K562 (cell line): ENCODE measurements around the gene SPDYE1. TPM values are rescaled to one million over a fixed set of nuclear protein-coding genes. Genes with fewer than 3 reads are reported as not detected.
A peak's percentile ranks its signal among the peaks of the same experiment; 100 is the strongest.

Experiments
- BCL6 ChIP-seq: fragments of 250-450 bp; sonication (Bioruptor Pico); IDR thresholded peaks from 2 replicates; pipeline ENCODE4 v1.4.0; 2020
- CREB1 ChIP-seq, 2 experiments: sonication (generic) in 1 of 2; formaldehyde crosslinking in 1 of 2; IDR thresholded peaks; 2 replicates each; pipeline versions ENCODE4 v1.6.1 to v1.8.0; 2012 to 2022; ENCODE audit warnings: inconsistent platforms in 1 of 2, mild to moderate bottlenecking in 1 of 2, missing genetic modification reagents in 1 of 2, moderate library complexity in 1 of 2
- EGR1 ChIP-seq: fragments of 450-650 bp; conservative IDR thresholded peaks from 2 replicates; pipeline ENCODE4 v1.6.1; 2017; ENCODE audit warnings: mild to moderate bottlenecking
- HIVEP1 ChIP-seq: fragments of 250-450 bp; sonication (Bioruptor Pico); IDR thresholded peaks from 2 replicates; pipeline ENCODE4 v1.4.0; 2020; ENCODE audit warnings: mild to moderate bottlenecking
- HMG20A ChIP-seq: fragments of 450-650 bp; formaldehyde crosslinking; conservative IDR thresholded peaks from 2 replicates; pipeline ENCODE4 v1.4.0; 2020; ENCODE audit warnings: mild to moderate bottlenecking, mixed read lengths
- MCM2 ChIP-seq: fragments of 450-650 bp; IDR thresholded peaks from 2 replicates; pipeline ENCODE4 v1.6.1; 2017; ENCODE audit warnings: low read depth, mild to moderate bottlenecking
- SMARCC2 ChIP-seq: fragments of 450-650 bp; IDR thresholded peaks from 2 replicates; pipeline ENCODE4 v1.6.1; 2017; ENCODE audit warnings: antibody characterized with exemption, moderate library complexity, mild to moderate bottlenecking, low read depth
- ZBTB1 ChIP-seq: sonication (generic); formaldehyde crosslinking; IDR thresholded peaks from 2 replicates; pipeline ENCODE4 v1.8.1; 2023; ENCODE audit warnings: missing genetic modification reagents, low read depth, mild to moderate bottlenecking, borderline replicate concordance
- ZFPM2 ChIP-seq: fragments of 250-450 bp; sonication (Bioruptor Pico); IDR thresholded peaks from 2 replicates; pipeline ENCODE4 v1.5.1; 2022; ENCODE audit warnings: mild to moderate bottlenecking
- ZNF76 ChIP-seq: fragments of 250-450 bp; sonication (Bioruptor Pico); IDR thresholded peaks from 2 replicates; pipeline ENCODE4 v1.4.0; 2020; ENCODE audit warnings: mild to moderate bottlenecking, moderate library complexity, borderline replicate concordance
- polyA plus RNA-seq, 8 experiments: library from polyadenylated mRNA; depleted of rRNA in 4 of 8; stranded (reverse) in 5 of 8; unstranded in 3 of 8; fragments of >200 nt; fragmentation: Nextera tagmentation in 2 of 8; fragmentation: Illumina TruSeq in 1 of 8; extraction: Ambion mirVana in 2 of 8; extraction: Trizol in 1 of 8; gene quantifications; 2 replicates each; pipeline versions ENCODE4 v1.2.1 to v1.2.3, GENCODE V29; 2011 to 2014; ENCODE audit warnings: inconsistent platforms in 1 of 8, missing spikeins in 1 of 8
- total RNA-seq, 7 experiments: library from RNA; depleted of rRNA in 6 of 7; stranded (reverse); fragments of >200 nt in 6 of 7; fragmentation: Illumina TruSeq in 2 of 7; extraction: Trizol in 2 of 7; gene quantifications; 2 replicates each; pipeline versions ENCODE4 v1.2.1 to v1.2.3, GENCODE V29; 2011 to 2021; ENCODE audit warnings: low replicate concordance in 1 of 7
- TF ChIP-seq, protein P1 (sequence below), 2 experiments: fragments of 450-650 bp in 1 of 2; sonication (generic) in 1 of 2; formaldehyde crosslinking; conservative IDR thresholded peaks; 2 replicates each; pipeline versions ENCODE4 v1.4.0 to v1.8.1; 2020 to 2022; ENCODE audit warnings: mild to moderate bottlenecking in 1 of 2, missing genetic modification reagents in 1 of 2
- TF ChIP-seq, protein P2 (sequence below), 2 experiments: IDR thresholded peaks; 2 replicates each; pipeline ENCODE4 v1.6.1; 2011; ENCODE audit warnings: borderline replicate concordance in 1 of 2, control low read depth in 1 of 2, low read depth in 1 of 2, low read length in 1 of 2, mild to moderate bottlenecking in 1 of 2, mixed read lengths in 1 of 2, moderate library complexity in 1 of 2; ENCODE audit not compliant: insufficient read depth in 1 of 2, insufficient read length in 1 of 2, poor library complexity in 1 of 2, severe bottlenecking in 1 of 2; ENCODE audit errors: extremely low read depth in 1 of 2
- TF ChIP-seq, protein P3 (sequence below): fragments of 250-450 bp; sonication (Bioruptor Pico); IDR thresholded peaks from 2 replicates; pipeline ENCODE4 v1.4.0; 2020; ENCODE audit warnings: borderline replicate concordance
- TF ChIP-seq, protein P4 (sequence below): sonication (generic); formaldehyde crosslinking; IDR thresholded peaks from 2 replicates; pipeline ENCODE4 v1.8.0; 2022; ENCODE audit warnings: mild to moderate bottlenecking, missing genetic modification reagents
- TF ChIP-seq, protein P5 (sequence below): IDR thresholded peaks from 3 replicates; pipeline ENCODE4 v1.6.1; 2011; ENCODE audit warnings: borderline replicate concordance, mild to moderate bottlenecking, moderate library complexity; ENCODE audit not compliant: insufficient read length; ENCODE audit errors: extremely low read depth

SPDYE1 gene
- total and polyA plus RNA-seq, 9 of the 15 experiments (the other 6 are each of a cell fraction or from before 2014, with no cell fraction given): 0.04 to 0.10 TPM; not detected in 7

DNA sequence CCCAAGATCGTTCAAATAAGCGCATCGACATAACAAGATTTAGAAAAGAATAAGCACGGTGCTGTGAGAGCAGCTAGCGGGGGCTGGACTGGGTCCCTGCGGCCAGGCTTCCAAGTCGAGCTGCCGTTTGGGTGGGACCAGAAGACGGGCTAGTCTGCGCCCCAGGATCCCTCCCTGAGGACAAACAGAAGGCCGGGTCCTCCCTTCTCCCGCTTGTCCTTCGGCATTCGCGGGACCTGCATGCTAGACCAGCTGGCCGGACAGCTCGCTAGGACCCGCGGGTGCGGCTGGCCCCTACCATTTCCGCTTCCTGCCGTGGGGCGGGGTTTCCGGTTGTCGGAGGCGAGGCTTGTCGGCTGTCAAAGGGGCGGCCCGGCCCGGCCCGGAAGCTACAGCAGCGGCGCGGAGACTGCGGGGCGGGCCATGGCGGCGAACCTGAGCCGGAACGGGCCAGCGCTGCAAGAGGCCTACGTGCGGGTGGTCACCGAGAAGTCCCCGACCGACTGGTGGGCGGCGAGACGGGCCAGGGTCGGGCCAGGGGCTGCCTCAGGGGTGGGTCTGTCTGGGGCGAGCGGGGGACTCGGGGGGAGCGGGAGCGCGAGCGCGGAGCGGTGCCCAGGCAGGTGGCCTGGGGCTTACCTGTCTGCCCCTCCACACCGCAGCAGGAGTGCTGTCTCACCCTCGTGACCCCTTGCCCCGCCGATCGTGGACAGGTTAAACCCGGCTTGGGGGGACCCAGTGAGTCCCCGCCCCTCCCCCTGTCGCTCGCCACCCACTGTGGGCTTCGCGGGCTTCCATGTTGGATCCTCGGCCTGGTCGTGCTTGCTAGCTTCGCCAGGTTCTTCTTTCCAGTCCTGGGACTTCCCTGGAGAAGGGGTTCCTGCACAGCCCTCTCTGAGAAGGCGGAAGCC is 46.9 kb downstream of the SPDYE1 start, which contains the start of gene DBNL (continued):
- TF ChIP-seq ZBTB1: no peak; the same call in 1 of the 2 replicates
- peak; percentile 42; the same call in 1 of the 2 replicates for TF ChIP-seq CREB1 (IDR thresholded peaks at IDR 0.05)
- TF ChIP-seq CREB1 (CRISPR knock-in tag; IDR thresholded peaks at IDR 0.05): peak; percentile 64; the same call in 1 of the 2 replicates
- no peak for TF ChIP-seq ZNF76 (CRISPR knock-in tag)
- TF ChIP-seq EGR1: no peak
- TF ChIP-seq BCL6: no peak
- TF ChIP-seq ZFPM2: no peak
- no peak for TF ChIP-seq SMARCC2
- TF ChIP-seq, protein P1, sequence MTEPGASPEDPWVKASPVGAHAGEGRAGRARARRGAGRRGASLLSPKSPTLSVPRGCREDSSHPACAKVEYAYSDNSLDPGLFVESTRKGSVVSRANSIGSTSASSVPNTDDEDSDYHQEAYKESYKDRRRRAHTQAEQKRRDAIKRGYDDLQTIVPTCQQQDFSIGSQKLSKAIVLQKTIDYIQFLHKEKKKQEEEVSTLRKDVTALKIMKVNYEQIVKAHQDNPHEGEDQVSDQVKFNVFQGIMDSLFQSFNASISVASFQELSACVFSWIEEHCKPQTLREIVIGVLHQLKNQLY (CRISPR knock-in tag; conservative IDR thresholded peaks at IDR 0.05): no peak
- TF ChIP-seq, protein P2, sequence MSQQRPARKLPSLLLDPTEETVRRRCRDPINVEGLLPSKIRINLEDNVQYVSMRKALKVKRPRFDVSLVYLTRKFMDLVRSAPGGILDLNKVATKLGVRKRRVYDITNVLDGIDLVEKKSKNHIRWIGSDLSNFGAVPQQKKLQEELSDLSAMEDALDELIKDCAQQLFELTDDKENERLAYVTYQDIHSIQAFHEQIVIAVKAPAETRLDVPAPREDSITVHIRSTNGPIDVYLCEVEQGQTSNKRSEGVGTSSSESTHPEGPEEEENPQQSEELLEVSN (IDR thresholded peaks at IDR 0.05; ENCODE audit: borderline replicate concordance in 1 of 2, extremely low read depth in 1 of 2, insufficient read depth in 1 of 2, insufficient read length in 1 of 2, low read depth in 1 of 2, low read length in 1 of 2, poor library complexity in 1 of 2, severe bottlenecking in 1 of 2): peak; percentile 90 to 95
- TF ChIP-seq, protein P3, sequence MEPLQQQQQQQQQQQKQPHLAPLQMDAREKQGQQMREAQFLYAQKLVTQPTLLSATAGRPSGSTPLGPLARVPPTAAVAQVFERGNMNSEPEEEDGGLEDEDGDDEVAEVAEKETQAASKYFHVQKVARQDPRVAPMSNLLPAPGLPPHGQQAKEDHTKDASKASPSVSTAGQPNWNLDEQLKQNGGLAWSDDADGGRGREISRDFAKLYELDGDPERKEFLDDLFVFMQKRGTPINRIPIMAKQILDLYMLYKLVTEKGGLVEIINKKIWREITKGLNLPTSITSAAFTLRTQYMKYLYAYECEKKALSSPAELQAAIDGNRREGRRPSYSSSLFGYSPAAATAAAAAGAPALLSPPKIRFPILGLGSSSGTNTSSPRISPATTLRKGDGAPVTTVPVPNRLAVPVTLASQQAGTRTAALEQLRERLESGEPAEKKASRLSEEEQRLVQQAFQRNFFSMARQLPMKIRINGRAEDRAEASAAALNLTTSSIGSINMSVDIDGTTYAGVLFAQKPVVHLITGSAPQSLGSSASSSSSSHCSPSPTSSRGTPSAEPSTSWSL (CRISPR knock-in tag): no peak
- TF ChIP-seq HMG20A (CRISPR knock-in tag): no peak
- TF ChIP-seq, protein P4, sequence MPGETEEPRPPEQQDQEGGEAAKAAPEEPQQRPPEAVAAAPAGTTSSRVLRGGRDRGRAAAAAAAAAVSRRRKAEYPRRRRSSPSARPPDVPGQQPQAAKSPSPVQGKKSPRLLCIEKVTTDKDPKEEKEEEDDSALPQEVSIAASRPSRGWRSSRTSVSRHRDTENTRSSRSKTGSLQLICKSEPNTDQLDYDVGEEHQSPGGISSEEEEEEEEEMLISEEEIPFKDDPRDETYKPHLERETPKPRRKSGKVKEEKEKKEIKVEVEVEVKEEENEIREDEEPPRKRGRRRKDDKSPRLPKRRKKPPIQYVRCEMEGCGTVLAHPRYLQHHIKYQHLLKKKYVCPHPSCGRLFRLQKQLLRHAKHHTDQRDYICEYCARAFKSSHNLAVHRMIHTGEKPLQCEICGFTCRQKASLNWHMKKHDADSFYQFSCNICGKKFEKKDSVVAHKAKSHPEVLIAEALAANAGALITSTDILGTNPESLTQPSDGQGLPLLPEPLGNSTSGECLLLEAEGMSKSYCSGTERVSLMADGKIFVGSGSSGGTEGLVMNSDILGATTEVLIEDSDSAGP (CRISPR knock-in tag): 0 out of 2 replicates have a peak, but pooled peaks have one; percentile 14
- TF ChIP-seq MCM2: no peak
- TF ChIP-seq, protein P5, sequence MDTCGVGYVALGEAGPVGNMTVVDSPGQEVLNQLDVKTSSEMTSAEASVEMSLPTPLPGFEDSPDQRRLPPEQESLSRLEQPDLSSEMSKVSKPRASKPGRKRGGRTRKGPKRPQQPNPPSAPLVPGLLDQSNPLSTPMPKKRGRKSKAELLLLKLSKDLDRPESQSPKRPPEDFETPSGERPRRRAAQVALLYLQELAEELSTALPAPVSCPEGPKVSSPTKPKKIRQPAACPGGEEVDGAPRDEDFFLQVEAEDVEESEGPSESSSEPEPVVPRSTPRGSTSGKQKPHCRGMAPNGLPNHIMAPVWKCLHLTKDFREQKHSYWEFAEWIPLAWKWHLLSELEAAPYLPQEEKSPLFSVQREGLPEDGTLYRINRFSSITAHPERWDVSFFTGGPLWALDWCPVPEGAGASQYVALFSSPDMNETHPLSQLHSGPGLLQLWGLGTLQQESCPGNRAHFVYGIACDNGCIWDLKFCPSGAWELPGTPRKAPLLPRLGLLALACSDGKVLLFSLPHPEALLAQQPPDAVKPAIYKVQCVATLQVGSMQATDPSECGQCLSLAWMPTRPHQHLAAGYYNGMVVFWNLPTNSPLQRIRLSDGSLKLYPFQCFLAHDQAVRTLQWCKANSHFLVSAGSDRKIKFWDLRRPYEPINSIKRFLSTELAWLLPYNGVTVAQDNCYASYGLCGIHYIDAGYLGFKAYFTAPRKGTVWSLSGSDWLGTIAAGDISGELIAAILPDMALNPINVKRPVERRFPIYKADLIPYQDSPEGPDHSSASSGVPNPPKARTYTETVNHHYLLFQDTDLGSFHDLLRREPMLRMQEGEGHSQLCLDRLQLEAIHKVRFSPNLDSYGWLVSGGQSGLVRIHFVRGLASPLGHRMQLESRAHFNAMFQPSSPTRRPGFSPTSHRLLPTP: no peak
- TF ChIP-seq HIVEP1 (CRISPR knock-in tag): no peak
